Fibroblast of lung (primary cell): Measurements from ENCODE around the gene LNPEP. TPM values are rescaled to one million over a fixed set of nuclear protein-coding genes. Genes with fewer than 3 reads are reported as not detected.

Source experiments
- DNase-seq, 2 donors: peaks; one replicate each; pipeline versions ENCODE4 v3.0.0 to v3.0.0-alpha.2; 2010; ENCODE audit warnings: low read depth in 2 of 2
- H2AFZ ChIP-seq: 2 replicates; pipeline ENCODE4 v1.5.1; 2012; ENCODE audit warnings: low read length, control low read depth, inconsistent platforms
- H3K27ac ChIP-seq: 2 replicates; pipeline ENCODE4 v1.5.1; 2011; ENCODE audit warnings: low read length, control low read depth; ENCODE audit not compliant: insufficient read depth
- H3K27me3 ChIP-seq: 2 replicates; pipeline ENCODE4 v1.5.1; 2011; ENCODE audit warnings: mild to moderate bottlenecking, low read length; ENCODE audit not compliant: control insufficient read depth, insufficient read depth
- H3K36me3 ChIP-seq: 2 replicates; pipeline ENCODE4 v1.5.1; 2011; ENCODE audit warnings: low read length; ENCODE audit not compliant: control insufficient read depth, insufficient read depth
- H3K4me1 ChIP-seq: 2 replicates; pipeline ENCODE4 v1.5.1; 2011; ENCODE audit warnings: low read length; ENCODE audit not compliant: control insufficient read depth, insufficient read depth; ENCODE audit errors: extremely low read depth
- H3K4me2 ChIP-seq: 2 replicates; pipeline ENCODE4 v1.5.1; 2011; ENCODE audit warnings: low read length, control low read depth; ENCODE audit not compliant: insufficient read depth; ENCODE audit errors: extremely low read depth
- H3K4me3 ChIP-seq, 4 experiments: fragments of 200-600 bp in 1 of 4; sonication (generic) in 1 of 4; replicated peaks in 1 of 4; 2 replicates each; pipeline ENCODE4 v1.5.1; 2011 to 2016; ENCODE audit warnings: low read length in 4 of 4, low read depth in 3 of 4, mild to moderate bottlenecking in 3 of 4, control low read depth in 2 of 4, inconsistent platforms in 1 of 4, mixed read lengths in 1 of 4; ENCODE audit not compliant: insufficient read depth in 1 of 4; ENCODE audit errors: control extremely low read depth in 1 of 4
- H3K79me2 ChIP-seq: 2 replicates; pipeline ENCODE4 v1.5.1; 2012; ENCODE audit warnings: mild to moderate bottlenecking, low read length, inconsistent platforms; ENCODE audit not compliant: control insufficient read depth, insufficient read depth
- H3K9ac ChIP-seq: 2 replicates; pipeline ENCODE4 v1.5.1; 2011; ENCODE audit warnings: mild to moderate bottlenecking, low read length, control low read depth; ENCODE audit not compliant: insufficient read depth
- H3K9me3 ChIP-seq: 2 replicates; pipeline ENCODE4 v1.5.1; 2012; ENCODE audit warnings: low read depth, low read length; ENCODE audit not compliant: control insufficient read depth, insufficient read depth
- H4K20me1 ChIP-seq: 2 replicates; pipeline ENCODE4 v1.5.1; 2011; ENCODE audit warnings: low read length; ENCODE audit not compliant: control insufficient read depth, insufficient read depth; ENCODE audit errors: extremely low read depth
- CTCF ChIP-seq, 2 donors: IDR thresholded peaks in 1 of 2; conservative IDR thresholded peaks in 1 of 2; 1 replicate in 1 of 2; 2 replicates in 1 of 2; pipeline ENCODE4 v1.5.1; 2011 to 2012; ENCODE audit warnings: low read length in 2 of 2, control low read depth in 1 of 2, inconsistent platforms in 1 of 2, low read depth in 1 of 2, mild to moderate bottlenecking in 1 of 2
- EZH2 ChIP-seq: IDR thresholded peaks from 2 replicates; pipeline ENCODE4 v1.5.1; 2012; ENCODE audit warnings: low read length, control low read depth, mild to moderate bottlenecking; ENCODE audit errors: missing control alignments
- polyA plus RNA-seq, 2 donors: library from polyadenylated mRNA; depleted of rRNA in 1 of 2; stranded (reverse) in 1 of 2; unstranded in 1 of 2; fragments of >200 nt; gene quantifications; 2 replicates each; pipeline ENCODE4 v1.2.1, GENCODE V29; 2011 to 2012; ENCODE audit warnings: missing spikeins in 1 of 2
- total RNA-seq: library from RNA; depleted of rRNA; stranded (reverse); fragments of >200 nt; gene quantifications from 2 replicates; pipeline ENCODE4 v1.2.1, GENCODE V29; 2014

LNPEP gene
- total and polyA plus RNA-seq, 2 donors (not counting 1 experiment from before 2014, with no cell fraction given), result 19.5 to 26.1 TPM

- Histone ChIP-seq H4K20me1 (peaks cover 1% of the 10 kb centered on the region), H3K9ac (no peak overlapping the region), H3K27me3 (no peaks in the 10 kb centered on the region), H3K4me3 (no peak overlapping the region), H3K27ac (no peak overlapping the region), H3K9me3 (no peaks in the 10 kb centered on the region), H3K79me2 (peaks cover 12% of the 10 kb centered on the region), H3K4me2 (no peak overlapping the region), H3K36me3 (no peaks in the 10 kb centered on the region), H2AFZ (no peak overlapping the region), H3K4me1 (peaks cover 6% of the 10 kb centered on the region)
- DNase-seq, result no peak
- TF ChIP-seq EZH2, result no peak
- TF ChIP-seq CTCF (conservative IDR thresholded peaks at IDR 0.05 in 1 of 2, IDR thresholded peaks at IDR 0.05 in 1 of 2; ENCODE audit: low read depth in 1 of 2, low read length in 2 of 2), result no peak
Measured at GRCh38 chr5:96972599-96973334, 36.9 kb downstream of the LNPEP start.

DNA sequence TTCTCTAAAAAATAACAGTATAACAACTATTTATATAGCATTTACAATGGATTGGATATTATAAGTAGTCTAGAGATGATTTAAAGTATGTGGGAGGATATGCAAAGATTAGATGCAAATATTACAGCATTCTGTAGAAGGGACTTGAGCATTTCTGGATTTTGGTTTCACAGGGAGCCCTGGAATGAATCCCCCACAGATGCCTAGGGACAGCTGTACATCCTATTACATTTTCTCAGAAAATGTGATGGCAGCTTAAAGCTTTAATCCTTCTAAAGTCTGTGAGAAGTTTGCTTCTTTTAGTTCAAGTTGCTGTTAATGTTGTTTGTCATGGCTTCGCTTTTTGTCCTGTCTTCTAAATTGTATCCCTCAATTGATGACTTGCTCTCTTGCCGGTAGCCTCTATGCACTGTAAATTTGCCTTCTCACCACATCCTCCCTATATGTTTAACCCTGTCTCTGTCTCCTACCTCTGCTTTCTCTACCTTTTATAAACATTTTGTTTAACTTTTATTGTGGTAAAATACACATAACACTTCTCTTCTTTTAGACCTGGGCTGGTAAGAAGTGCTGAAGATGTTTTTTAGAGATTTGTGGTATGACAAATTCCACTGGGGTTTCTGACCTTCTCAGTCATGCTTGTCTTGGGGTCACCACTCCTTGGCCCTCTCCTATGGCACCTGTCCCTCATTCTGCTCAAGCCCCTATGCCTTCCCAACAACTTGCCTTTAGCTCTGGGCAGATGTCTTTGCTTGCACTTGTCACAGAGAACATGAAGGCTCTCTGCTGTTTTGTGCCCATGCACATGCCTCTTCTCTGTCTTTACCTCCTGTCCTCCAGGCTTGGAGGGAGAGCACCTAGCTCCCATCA is 37.9 kb downstream of the LNPEP start:
- no peak for DNase-seq
- H3K4me2 ChIP-seq, result no peak overlapping the region

More for the DNA sequence above, 37.9 kb downstream of the LNPEP start:
- peaks cover 1% of the 10 kb centered on the region for H4K20me1 ChIP-seq
- no peak overlapping the region for H3K4me3 ChIP-seq
- TF ChIP-seq CTCF (conservative IDR thresholded peaks at IDR 0.05 in 1 of 2, IDR thresholded peaks at IDR 0.05 in 1 of 2; ENCODE audit: low read depth in 1 of 2, low read length in 2 of 2) (no peak), EZH2 (no peak)
- H3K4me1 ChIP-seq, result peaks cover 7% of the 10 kb centered on the region
- no peaks in the 10 kb centered on the region for H3K27me3 ChIP-seq
- no peak overlapping the region for H3K9ac ChIP-seq
- no peak overlapping the region for H3K27ac ChIP-seq
- no peaks in the 10 kb centered on the region for H3K36me3 ChIP-seq
- no peak overlapping the region for H2AFZ ChIP-seq
- H3K9me3 ChIP-seq, result no peaks in the 10 kb centered on the region
- H3K79me2 ChIP-seq, result peaks cover 13% of the 10 kb centered on the region
